ENCODE measurements around the gene BFSP1. TPM values are rescaled to one million over a fixed set of nuclear protein-coding genes. Genes with fewer than 3 reads are reported as not detected.

Gene BFSP1
- total RNA-seq, 1 experiment from 2014 or later: 3.9 TPM

DNA sequence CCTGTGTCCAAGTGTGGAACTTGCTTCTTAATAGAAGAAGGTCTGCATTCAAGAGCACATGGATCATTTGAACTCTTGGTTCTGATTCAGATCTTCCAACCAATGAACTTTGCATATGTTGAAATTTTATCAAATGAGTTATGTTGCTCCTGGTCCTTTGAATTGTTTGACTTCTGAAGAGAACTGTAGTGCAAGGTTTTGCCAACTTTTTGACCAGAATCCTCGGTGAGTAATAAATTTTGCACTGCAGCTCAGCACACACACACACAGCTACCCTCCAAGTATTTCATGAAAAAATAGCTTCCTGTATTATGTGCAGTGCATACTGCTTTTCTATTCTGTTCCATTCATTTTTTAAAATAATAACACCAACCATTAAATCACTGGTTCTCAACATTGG is 67.5 kb downstream of the BFSP1 start:
- no TSS peak for BruUV-seq (replicated peaks)
- DNase-seq (ENCODE audit: unreplicated experiment): no peak
- Mint-ChIP-seq H3K9me3 (ENCODE audit: unreplicated experiment) (no peaks in the 10 kb centered on the region), H3K4me1 (ENCODE audit: insufficient read depth, unreplicated experiment) (no peaks in the 10 kb centered on the region), H3K27me3 (ENCODE audit: insufficient read depth, unreplicated experiment) (peaks cover 19% of the 10 kb centered on the region), H3K4me3 (ENCODE audit: unreplicated experiment) (no peak overlapping the region), H3K36me3 (ENCODE audit: insufficient read depth, unreplicated experiment) (no peaks in the 10 kb centered on the region), H3K27ac (ENCODE audit: low read depth, unreplicated experiment) (no peak overlapping the region)
- no peak for TF ChIP-seq CTCF (IDR thresholded peaks at IDR 0.05; ENCODE audit: unreplicated experiment)
- CTCF ChIA-PET: no interaction called here
- POLR2A ChIA-PET: no interaction called here
- intact Hi-C loops (cut with micrococcal nuclease): no loop called here

GRCh38 chr20:17461941-17462340 is 69.2 kb downstream of the BFSP1 start:
- no TSS peak for BruUV-seq (replicated peaks)
- Mint-ChIP-seq H3K4me1 (ENCODE audit: insufficient read depth, unreplicated experiment) (no peaks in the 10 kb centered on the region), H3K36me3 (ENCODE audit: insufficient read depth, unreplicated experiment) (no peaks in the 10 kb centered on the region), H3K27ac (ENCODE audit: low read depth, unreplicated experiment) (no peak overlapping the region), H3K4me3 (ENCODE audit: unreplicated experiment) (no peak overlapping the region), H3K9me3 (ENCODE audit: unreplicated experiment) (no peaks in the 10 kb centered on the region), H3K27me3 (ENCODE audit: insufficient read depth, unreplicated experiment) (peaks cover 19% of the 10 kb centered on the region)
- intact Hi-C loops (cut with micrococcal nuclease): no loop called here
- ChIA-PET POLR2A (no interaction called here), CTCF (no interaction called here)
- no peak for DNase-seq (ENCODE audit: unreplicated experiment)
- TF ChIP-seq CTCF (IDR thresholded peaks at IDR 0.05; ENCODE audit: unreplicated experiment): no peak

- Mint-ChIP-seq H3K27ac (ENCODE audit: low read depth, unreplicated experiment) (no peak overlapping the region), H3K36me3 (ENCODE audit: insufficient read depth, unreplicated experiment) (no peaks in the 10 kb centered on the region), H3K9me3 (ENCODE audit: unreplicated experiment) (no peaks in the 10 kb centered on the region), H3K4me3 (ENCODE audit: unreplicated experiment) (no peak overlapping the region), H3K27me3 (ENCODE audit: insufficient read depth, unreplicated experiment) (peaks cover 19% of the 10 kb centered on the region), H3K4me1 (ENCODE audit: insufficient read depth, unreplicated experiment) (no peaks in the 10 kb centered on the region)
- ChIA-PET CTCF (interaction anchor here (1.0 kb wide), 1 partner anchor 35 kb away, joined by 3 read pairs; no protein-coding TSS in a partner anchor), POLR2A (no interaction called here)
- intact Hi-C loops (cut with micrococcal nuclease): no loop called here
- BruUV-seq (replicated peaks): no TSS peak
- DNase-seq (ENCODE audit: unreplicated experiment): no peak
- no peak for TF ChIP-seq CTCF (IDR thresholded peaks at IDR 0.05; ENCODE audit: unreplicated experiment)
Measured at GRCh38 chr20:17460119-17460518, 71.1 kb downstream of the BFSP1 start.

- no TSS peak for BruUV-seq (replicated peaks)
- Mint-ChIP-seq H3K36me3 (ENCODE audit: insufficient read depth, unreplicated experiment) (no peaks in the 10 kb centered on the region), H3K27me3 (ENCODE audit: insufficient read depth, unreplicated experiment) (peaks cover 33% of the 10 kb centered on the region), H3K4me3 (ENCODE audit: unreplicated experiment) (no peak overlapping the region), H3K9me3 (ENCODE audit: unreplicated experiment) (no peaks in the 10 kb centered on the region), H3K27ac (ENCODE audit: low read depth, unreplicated experiment) (no peak overlapping the region), H3K4me1 (ENCODE audit: insufficient read depth, unreplicated experiment) (no peaks in the 10 kb centered on the region)
- ChIA-PET CTCF (interaction anchor here (0.7 to 0.9 kb wide), 2 partner anchors 24 to 138 kb away, joined by 3 read pairs; no protein-coding TSS in a partner anchor), POLR2A (no interaction called here)
- no peak for DNase-seq (ENCODE audit: unreplicated experiment)
- TF ChIP-seq CTCF (IDR thresholded peaks at IDR 0.05; ENCODE audit: unreplicated experiment): no peak
- intact Hi-C loops (cut with micrococcal nuclease): no loop called here
Measured at GRCh38 chr20:17457588-17458190, 73.5 kb downstream of the BFSP1 start.

All from MCF 10A (cell line).